ENCODE results near the gene PJA2.
"Not testable (repeated sequence)": the region's sequence is repeated elsewhere in the genome, so short reads cannot be mapped to it uniquely, and the experiment has no call there.

PJA2 gene

DNA sequence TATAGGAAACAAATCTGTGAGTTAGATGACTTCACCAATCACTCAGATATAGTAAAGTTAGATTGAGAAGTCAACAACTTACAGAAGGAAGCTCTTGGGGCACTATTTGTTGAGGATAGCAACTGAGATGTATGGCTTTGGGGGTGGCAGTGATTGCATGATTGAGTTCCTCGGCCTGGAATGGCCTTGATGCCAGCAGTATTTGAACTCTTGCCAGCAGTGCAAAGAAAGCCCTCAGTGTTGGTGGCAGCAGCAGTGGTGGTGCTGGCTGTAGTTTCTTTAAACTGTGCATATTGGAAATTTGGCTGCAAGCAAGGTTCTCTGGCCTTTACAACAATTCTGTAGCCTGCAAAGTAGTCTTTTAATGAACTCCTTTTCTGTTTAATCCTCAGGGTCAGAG, 41.4 kb upstream of the PJA2 start:
- TF ChIP-seq, protein P1, sequence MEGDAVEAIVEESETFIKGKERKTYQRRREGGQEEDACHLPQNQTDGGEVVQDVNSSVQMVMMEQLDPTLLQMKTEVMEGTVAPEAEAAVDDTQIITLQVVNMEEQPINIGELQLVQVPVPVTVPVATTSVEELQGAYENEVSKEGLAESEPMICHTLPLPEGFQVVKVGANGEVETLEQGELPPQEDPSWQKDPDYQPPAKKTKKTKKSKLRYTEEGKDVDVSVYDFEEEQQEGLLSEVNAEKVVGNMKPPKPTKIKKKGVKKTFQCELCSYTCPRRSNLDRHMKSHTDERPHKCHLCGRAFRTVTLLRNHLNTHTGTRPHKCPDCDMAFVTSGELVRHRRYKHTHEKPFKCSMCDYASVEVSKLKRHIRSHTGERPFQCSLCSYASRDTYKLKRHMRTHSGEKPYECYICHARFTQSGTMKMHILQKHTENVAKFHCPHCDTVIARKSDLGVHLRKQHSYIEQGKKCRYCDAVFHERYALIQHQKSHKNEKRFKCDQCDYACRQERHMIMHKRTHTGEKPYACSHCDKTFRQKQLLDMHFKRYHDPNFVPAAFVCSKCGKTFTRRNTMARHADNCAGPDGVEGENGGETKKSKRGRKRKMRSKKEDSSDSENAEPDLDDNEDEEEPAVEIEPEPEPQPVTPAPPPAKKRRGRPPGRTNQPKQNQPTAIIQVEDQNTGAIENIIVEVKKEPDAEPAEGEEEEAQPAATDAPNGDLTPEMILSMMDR (IDR thresholded peaks at IDR 0.05; ENCODE audit: low read depth, low read length) = no peak
- Histone ChIP-seq H3K27ac (no peak overlapping the region), H3K4me3 (ENCODE audit: low read depth, low read length) (no peak overlapping the region), H3K36me3 (no peaks in the 10 kb centered on the region), H3K27me3 (ENCODE audit: insufficient read depth, low read depth, severe bottlenecking) (no peaks in the 10 kb centered on the region), H3K9me3 (ENCODE audit: severe bottlenecking) (no peaks in the 10 kb centered on the region)
- no peak for DNase-seq

DNA sequence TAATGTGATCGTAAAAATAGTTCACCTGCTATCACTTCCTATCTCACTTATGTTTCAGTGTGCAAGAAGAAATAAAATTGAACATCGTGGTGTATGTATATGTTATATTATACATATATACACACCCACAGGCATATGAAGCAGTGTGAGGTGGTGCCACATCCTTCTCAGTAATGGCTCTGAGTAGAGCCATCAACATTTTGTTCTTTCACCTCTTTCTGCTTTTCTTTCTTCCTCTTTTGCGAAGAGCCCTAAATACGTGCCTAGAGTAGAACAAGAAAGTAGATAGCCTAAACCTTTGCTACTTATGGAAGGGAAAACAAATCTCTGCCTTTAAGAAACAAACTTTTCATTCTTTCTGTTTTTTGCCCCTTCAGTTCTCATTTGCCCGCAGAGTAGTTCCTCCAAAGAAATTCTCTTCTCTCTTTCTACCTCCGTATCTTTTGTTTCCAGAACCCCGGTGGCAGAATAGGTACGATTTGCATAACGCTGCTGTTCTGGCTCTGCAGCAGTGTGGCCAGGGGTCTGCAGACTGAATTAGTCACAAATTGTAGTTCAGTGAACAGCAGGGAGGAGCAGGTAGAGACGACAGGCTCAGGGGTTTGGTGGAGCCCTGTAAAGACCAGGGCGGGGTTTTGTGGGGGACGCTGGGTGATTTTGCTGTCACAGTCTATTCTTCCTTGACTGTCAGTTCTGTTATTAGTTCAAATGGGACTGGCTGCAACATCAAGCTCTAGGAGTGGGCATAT, 40.5 kb upstream of the PJA2 start:
- Histone ChIP-seq H3K27me3 (ENCODE audit: insufficient read depth, low read depth, severe bottlenecking) (no peaks in the 10 kb centered on the region), H3K36me3 (no peaks in the 10 kb centered on the region), H3K27ac (no peak overlapping the region), H3K4me3 (ENCODE audit: low read depth, low read length) (no peak overlapping the region), H3K9me3 (ENCODE audit: severe bottlenecking) (no peaks in the 10 kb centered on the region)
- DNase-seq = no peak
- TF ChIP-seq, protein P1 (IDR thresholded peaks at IDR 0.05; ENCODE audit: low read depth, low read length) = no peak

DNA sequence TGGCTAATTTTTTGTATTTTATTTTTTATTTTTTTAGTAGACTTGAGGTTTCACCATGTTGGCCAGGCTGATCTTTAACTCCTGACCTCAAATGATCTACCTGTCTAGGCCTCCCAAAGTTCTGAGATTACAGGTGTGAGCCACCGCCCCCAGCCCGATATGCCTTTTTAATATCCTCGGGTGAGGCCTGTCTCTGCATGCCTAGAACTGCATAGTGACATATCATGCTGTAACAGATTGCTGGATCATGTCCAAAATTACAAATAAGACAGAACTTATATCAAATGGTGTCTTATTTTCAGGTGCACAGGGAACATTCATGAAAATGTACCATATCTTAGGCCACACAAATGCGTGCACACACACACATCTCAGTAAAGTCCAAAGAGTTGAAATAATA, 39.1 kb upstream of the PJA2 start:
- H3K9me3 ChIP-seq (ENCODE audit: severe bottlenecking) = no peaks in the 10 kb centered on the region

DNA sequence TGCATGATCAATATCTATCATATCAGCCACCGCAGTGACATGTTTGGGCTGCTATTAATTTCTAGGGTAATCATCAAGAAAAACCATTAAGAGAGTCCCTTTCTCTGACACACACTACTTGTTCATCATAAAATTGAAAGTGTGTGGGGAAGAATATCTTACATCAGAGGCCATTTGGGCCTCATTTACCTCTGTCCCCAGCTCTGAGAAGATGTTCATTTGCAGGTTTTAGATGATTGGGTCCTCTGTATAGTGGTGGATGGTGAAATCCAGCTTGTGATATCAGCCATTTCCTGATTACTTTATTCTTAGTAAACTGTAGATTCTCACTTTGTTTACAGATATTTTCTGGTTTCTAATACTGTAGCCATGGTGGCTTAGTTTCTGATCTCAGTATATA, 29.8 kb upstream of the PJA2 start:
- H3K4me3 ChIP-seq (ENCODE audit: low read depth, low read length) = no peak overlapping the region
- TF ChIP-seq, protein P1 (IDR thresholded peaks at IDR 0.05; ENCODE audit: low read depth, low read length) = no peak

More for the DNA sequence above, 39.1 kb upstream of the PJA2 start:
- no peak for DNase-seq
- Histone ChIP-seq H3K36me3 (no peaks in the 10 kb centered on the region), H3K4me3 (ENCODE audit: low read depth, low read length) (no peak overlapping the region), H3K27me3 (ENCODE audit: insufficient read depth, low read depth, severe bottlenecking) (no peaks in the 10 kb centered on the region), H3K27ac (no peak overlapping the region)
- TF ChIP-seq, protein P1 (IDR thresholded peaks at IDR 0.05; ENCODE audit: low read depth, low read length) = no peak

DNA sequence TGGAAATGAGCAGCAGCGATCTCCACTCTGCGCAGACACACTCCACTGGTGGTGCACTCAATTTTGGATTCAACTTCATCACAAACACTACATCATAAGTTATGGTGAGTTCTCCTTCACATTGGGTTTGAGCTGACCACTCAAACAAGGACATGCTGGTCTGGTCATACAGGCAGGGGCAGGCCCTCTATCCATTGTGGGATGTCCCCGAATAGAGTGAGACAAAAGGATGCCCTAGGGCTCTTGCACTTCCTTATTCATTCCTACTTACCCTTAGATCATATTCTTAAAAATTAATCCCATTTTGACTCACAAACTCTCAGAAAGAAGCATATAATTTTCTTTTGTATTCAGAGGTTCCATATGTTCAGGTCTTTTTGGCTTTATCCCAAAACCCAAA, 16.3 kb upstream of the PJA2 start:
- no peaks in the 10 kb centered on the region for H3K9me3 ChIP-seq (ENCODE audit: severe bottlenecking)
- no peak for DNase-seq
- H3K36me3 ChIP-seq = no peaks in the 10 kb centered on the region
- TF ChIP-seq, protein P1 (IDR thresholded peaks at IDR 0.05; ENCODE audit: low read depth, low read length) = no peak
- H3K27ac ChIP-seq = no peak overlapping the region
- no peak overlapping the region for H3K4me3 ChIP-seq (ENCODE audit: low read depth, low read length)
- H3K27me3 ChIP-seq (ENCODE audit: insufficient read depth, low read depth, severe bottlenecking) = no peaks in the 10 kb centered on the region

More for the DNA sequence above, 29.8 kb upstream of the PJA2 start:
- Histone ChIP-seq H3K27ac (no peak overlapping the region), H3K9me3 (ENCODE audit: severe bottlenecking) (no peaks in the 10 kb centered on the region), H3K27me3 (ENCODE audit: insufficient read depth, low read depth, severe bottlenecking) (no peaks in the 10 kb centered on the region), H3K36me3 (no peaks in the 10 kb centered on the region)
- DNase-seq = no peak

DNA sequence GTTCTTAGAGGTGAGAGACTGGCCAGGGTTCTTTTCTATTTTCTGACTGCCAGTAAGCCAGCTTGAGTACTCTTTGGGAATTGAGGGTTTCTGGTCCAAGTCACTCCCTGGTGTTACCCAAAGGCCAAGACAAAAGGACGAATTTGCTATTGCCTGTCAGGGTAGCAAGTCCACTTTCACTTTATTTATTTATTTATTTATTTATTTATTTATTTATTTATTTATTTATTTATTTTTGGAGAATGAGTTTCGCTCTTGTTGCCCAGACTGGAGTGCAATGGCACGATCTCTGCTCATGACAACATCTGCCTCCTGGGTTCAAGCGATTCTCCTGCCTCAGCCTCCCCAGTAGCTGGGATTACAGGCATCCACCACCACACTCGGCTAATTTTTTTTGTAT, 15.7 kb upstream of the PJA2 start:
- not testable (repeated sequence) for H3K27me3 ChIP-seq (ENCODE audit: insufficient read depth, low read depth, severe bottlenecking); H3K4me3 ChIP-seq (ENCODE audit: low read depth, low read length); DNase-seq; H3K9me3 ChIP-seq (ENCODE audit: severe bottlenecking); H3K36me3 ChIP-seq; H3K27ac ChIP-seq
